Measurements from ENCODE around the gene DRAM1. TPM values are rescaled to one million over a fixed set of nuclear protein-coding genes. Genes with fewer than 3 reads are reported as not detected.

The DRAM1 gene
- total RNA-seq, 1 donor from 2014 or later: 148 TPM

- H3K9me3 ChIP-seq: no peaks in the 10 kb centered on the region
- no peaks in the 10 kb centered on the region for H3K27me3 ChIP-seq (ENCODE audit: low read depth)
- ATAC-seq (no peak), DNase-seq (no peak)
- peaks cover 24% of the 10 kb centered on the region for H3K36me3 ChIP-seq
- H3K4me3 ChIP-seq: no peak overlapping the region
- peaks cover 30% of the 10 kb centered on the region for H3K4me1 ChIP-seq
- intact Hi-C loops (cut with DNase I): no loop called here
- no peak overlapping the region for H3K27ac ChIP-seq
- TF ChIP-seq, protein P1, sequence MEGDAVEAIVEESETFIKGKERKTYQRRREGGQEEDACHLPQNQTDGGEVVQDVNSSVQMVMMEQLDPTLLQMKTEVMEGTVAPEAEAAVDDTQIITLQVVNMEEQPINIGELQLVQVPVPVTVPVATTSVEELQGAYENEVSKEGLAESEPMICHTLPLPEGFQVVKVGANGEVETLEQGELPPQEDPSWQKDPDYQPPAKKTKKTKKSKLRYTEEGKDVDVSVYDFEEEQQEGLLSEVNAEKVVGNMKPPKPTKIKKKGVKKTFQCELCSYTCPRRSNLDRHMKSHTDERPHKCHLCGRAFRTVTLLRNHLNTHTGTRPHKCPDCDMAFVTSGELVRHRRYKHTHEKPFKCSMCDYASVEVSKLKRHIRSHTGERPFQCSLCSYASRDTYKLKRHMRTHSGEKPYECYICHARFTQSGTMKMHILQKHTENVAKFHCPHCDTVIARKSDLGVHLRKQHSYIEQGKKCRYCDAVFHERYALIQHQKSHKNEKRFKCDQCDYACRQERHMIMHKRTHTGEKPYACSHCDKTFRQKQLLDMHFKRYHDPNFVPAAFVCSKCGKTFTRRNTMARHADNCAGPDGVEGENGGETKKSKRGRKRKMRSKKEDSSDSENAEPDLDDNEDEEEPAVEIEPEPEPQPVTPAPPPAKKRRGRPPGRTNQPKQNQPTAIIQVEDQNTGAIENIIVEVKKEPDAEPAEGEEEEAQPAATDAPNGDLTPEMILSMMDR (IDR thresholded peaks at IDR 0.05): no peak
These were observed 43.5 kb downstream of the DRAM1 start for GRCh38 chr12:101920906-101921305.

GRCh38 chr12:101923045-101923718 is 45.8 kb downstream of the DRAM1 start:
- Histone ChIP-seq H3K4me3 (no peak overlapping the region), H3K36me3 (peaks cover 24% of the 10 kb centered on the region), H3K4me1 (peaks cover 33% of the 10 kb centered on the region), H3K27ac (no peak overlapping the region), H3K27me3 (ENCODE audit: low read depth) (no peaks in the 10 kb centered on the region), H3K9me3 (no peaks in the 10 kb centered on the region)
- intact Hi-C loops (cut with DNase I): no loop called here
- ATAC-seq (no peak), DNase-seq (no peak)
- TF ChIP-seq, protein P1 (IDR thresholded peaks at IDR 0.05): no peak

GRCh38 chr12:101924618-101925017 is 47.2 kb downstream of the DRAM1 start:
- Histone ChIP-seq H3K27me3 (ENCODE audit: low read depth) (no peaks in the 10 kb centered on the region), H3K4me1 (peaks cover 27% of the 10 kb centered on the region), H3K27ac (peak overlapping the region; percentile 42), H3K4me3 (no peak overlapping the region), H3K36me3 (peaks cover 24% of the 10 kb centered on the region), H3K9me3 (no peaks in the 10 kb centered on the region)
- ATAC-seq (peak in 1 of 2 donors; percentile 26), DNase-seq (no peak)
- TF ChIP-seq, protein P1 (IDR thresholded peaks at IDR 0.05): no peak
- intact Hi-C loops (cut with DNase I): no loop called here

DNA sequence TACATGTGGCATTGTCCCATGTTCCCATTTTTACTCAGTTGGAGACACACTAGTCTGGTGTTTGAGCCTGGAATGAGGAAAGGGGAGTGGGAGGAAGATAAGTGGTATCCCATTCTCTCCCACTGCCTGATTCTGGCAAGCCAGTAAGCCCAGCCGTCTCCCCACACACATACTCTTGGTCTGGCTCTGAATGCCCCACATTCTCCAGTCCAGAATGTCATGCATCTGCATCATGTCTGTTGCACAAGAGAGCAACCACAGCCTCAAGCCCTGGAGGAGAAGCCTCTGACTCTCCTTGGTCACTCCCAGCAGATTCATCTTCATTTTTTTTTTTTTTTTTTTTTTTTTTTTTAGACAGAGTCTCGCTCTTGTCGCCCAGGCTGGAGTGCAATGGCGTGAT is 48.0 kb downstream of the DRAM1 start:
- TF ChIP-seq, protein P1 (IDR thresholded peaks at IDR 0.05): no peak
- H3K27ac ChIP-seq: peak overlapping the region; percentile 42
- H3K9me3 ChIP-seq: no peaks in the 10 kb centered on the region
- H3K36me3 ChIP-seq: peaks cover 22% of the 10 kb centered on the region
- intact Hi-C loops (cut with DNase I): no loop called here
- peaks cover 27% of the 10 kb centered on the region for H3K4me1 ChIP-seq
- no peak overlapping the region for H3K4me3 ChIP-seq
- no peaks in the 10 kb centered on the region for H3K27me3 ChIP-seq (ENCODE audit: low read depth)
- peak; percentile 54 for DNase-seq
- peak; percentile 82 to 90 for ATAC-seq

GRCh38 chr12:101925935-101926334 is 48.6 kb downstream of the DRAM1 start:
- Histone ChIP-seq H3K9me3 (no peaks in the 10 kb centered on the region), H3K36me3 (peaks cover 16% of the 10 kb centered on the region), H3K4me1 (peaks cover 27% of the 10 kb centered on the region), H3K27ac (peak overlapping the region; percentile 34), H3K27me3 (ENCODE audit: low read depth) (no peaks in the 10 kb centered on the region), H3K4me3 (no peak overlapping the region)
- TF ChIP-seq, protein P1 (IDR thresholded peaks at IDR 0.05): no peak
- intact Hi-C loops (cut with DNase I): no loop called here
- DNase-seq (peak; percentile 72), ATAC-seq (peak; percentile 57 to 62)
